Fibroblast of pulmonary artery (primary cell): Measurements from ENCODE around the gene TFAP2B.

Experiments
- DNase-seq: peaks from one replicate; pipeline ENCODE4 v3.0.0-alpha.2; 2010; ENCODE audit warnings: low read depth
- H3K4me3 ChIP-seq: replicated peaks from 2 replicates; pipeline ENCODE4 v1.5.1; 2011; ENCODE audit warnings: low read depth, mild to moderate bottlenecking, control low read depth, low read length, moderate library complexity
- CTCF ChIP-seq: IDR thresholded peaks from 2 replicates; pipeline ENCODE4 v1.5.1; 2011; ENCODE audit warnings: mild to moderate bottlenecking, control low read depth, low read length, inconsistent platforms; ENCODE audit errors: missing control alignments

The TFAP2B gene

DNA sequence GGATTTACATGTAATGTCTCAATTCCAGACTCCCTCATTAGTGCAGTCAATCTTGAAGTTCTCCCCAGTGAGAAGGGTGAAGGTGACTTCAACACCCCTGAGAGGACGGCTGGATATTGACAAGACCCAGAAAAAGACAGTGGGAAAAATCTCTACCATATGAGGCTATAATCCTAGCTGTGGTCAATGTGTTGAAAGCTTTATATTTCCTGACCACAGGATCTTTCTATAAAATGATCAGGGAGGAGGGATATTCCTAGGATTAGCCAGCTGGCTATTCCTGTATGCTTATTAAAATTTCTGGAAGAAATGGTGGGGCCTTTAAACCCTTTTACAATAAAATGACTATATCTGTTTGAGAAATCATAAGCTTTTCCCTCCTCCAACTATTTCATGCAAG is 43.0 kb downstream of the TFAP2B start:
- DNase-seq = no peak
- no peak for TF ChIP-seq CTCF
- H3K4me3 ChIP-seq = no peak overlapping the region

GRCh38 chr6:50862176-50862575 is 43.5 kb downstream of the TFAP2B start:
- no peak for TF ChIP-seq CTCF
- H3K4me3 ChIP-seq = no peak overlapping the region
- no peak for DNase-seq

DNA sequence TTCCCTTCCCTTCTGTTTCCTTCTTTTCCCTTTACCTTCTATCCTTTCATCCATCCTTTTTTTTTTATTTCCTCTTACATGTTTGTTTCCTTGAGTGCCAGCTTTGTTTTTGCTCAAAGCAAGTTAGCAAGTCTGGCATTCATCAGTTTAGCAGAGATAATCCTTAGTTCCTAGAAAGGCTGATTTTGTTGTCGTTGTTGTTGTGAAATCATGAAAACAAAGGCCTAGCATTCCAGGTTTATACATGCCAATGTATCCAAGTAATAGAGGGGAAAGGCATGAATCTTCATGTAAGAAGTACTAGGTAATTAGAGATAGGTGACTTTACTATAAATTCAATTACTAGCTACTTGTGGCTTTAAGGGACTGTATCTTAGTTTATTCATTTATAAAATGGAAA is 45.9 kb downstream of the TFAP2B start:
- DNase-seq = no peak
- TF ChIP-seq CTCF = no peak
- H3K4me3 ChIP-seq = no peak overlapping the region

DNA sequence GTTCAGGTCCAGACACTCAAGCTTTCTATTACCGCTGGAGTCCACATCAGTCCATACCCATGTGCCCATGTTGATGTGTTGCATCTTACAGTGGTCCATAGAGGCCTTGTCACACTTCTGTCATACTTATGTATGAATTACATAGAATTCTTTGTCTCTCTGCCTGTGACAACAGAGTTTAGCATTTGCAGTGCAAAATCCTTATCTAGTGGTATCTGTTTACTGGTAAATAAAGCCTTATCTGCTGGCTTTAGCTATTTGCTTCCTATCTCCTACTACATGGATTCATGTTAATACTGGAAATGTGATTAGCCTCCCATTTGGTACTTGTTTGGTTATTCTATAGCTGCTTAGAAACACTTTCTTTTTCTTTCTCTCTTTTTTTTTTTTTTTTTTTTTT is 49.8 kb downstream of the TFAP2B start:
- H3K4me3 ChIP-seq = no peak overlapping the region
- no peak for TF ChIP-seq CTCF
- DNase-seq = no peak

- TF ChIP-seq CTCF = no peak
- no peak overlapping the region for H3K4me3 ChIP-seq
- no peak for DNase-seq
These were observed 54.5 kb downstream of the TFAP2B start for GRCh38 chr6:50873167-50873566.

DNA sequence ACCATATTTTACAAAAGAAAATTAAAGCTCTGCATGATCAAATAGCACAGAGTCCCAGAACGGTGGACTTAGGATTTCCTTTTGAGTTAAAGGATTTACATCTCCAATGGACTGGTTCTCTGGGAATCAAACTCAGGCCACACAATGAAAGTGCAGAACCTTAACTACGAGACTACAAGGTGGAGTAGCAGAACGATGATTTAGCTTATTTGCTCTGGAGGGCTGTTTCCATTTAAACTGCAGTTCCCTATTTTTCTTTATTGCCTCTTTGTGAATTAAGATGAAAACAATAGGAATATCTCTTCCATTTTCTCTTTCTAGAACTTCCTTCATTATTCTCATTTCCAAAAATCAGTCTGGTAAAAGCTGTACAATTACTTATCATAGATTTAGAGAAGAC is 65.7 kb downstream of the TFAP2B start:
- no peak overlapping the region for H3K4me3 ChIP-seq
- DNase-seq = no peak
- TF ChIP-seq CTCF = no peak

DNA sequence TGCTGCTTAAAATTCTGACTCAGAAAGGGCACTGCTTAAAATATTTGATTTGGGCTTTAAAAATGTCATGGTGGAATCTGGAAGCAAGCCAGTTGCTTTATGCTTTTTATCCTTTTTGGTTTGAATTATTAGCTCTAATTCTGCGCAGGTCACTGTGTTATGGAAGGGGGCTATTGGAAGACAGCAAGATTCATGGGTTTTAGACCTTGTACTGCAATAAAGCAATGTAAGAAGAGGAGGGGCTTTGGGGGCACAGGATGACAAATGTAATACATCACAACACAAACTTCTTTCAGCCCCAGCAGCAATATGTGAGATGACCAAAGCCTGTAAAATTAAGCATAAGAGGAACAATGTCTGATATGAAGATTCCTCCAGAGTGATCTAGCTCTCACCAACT is 68.4 kb downstream of the TFAP2B start:
- no peak for DNase-seq
- TF ChIP-seq CTCF = no peak
- no peak overlapping the region for H3K4me3 ChIP-seq
